Uterus (tissue), 2 donors: ENCODE measurements around the gene ZNF629.

Experiments used
- POLR2A ChIP-seq, 2 donors: fragments of 450-650 bp; IDR thresholded peaks; one replicate each; pipeline ENCODE4 v1.6.1; 2016; ENCODE audit warnings: antibody characterized with exemption in 2 of 2, mild to moderate bottlenecking in 1 of 2, moderate library complexity in 1 of 2
- TF ChIP-seq, protein P1 (sequence below), 4 experiments: fragments of 200-600 bp in 2 of 4; fragments of 450-650 bp in 2 of 4; sonication (generic) in 2 of 4; IDR thresholded peaks; one replicate each; pipeline ENCODE4 v1.5.1; 2016 to 2019; ENCODE audit warnings: antibody characterized with exemption in 4 of 4, mild to moderate bottlenecking in 2 of 4, moderate library complexity in 1 of 4

DNA sequence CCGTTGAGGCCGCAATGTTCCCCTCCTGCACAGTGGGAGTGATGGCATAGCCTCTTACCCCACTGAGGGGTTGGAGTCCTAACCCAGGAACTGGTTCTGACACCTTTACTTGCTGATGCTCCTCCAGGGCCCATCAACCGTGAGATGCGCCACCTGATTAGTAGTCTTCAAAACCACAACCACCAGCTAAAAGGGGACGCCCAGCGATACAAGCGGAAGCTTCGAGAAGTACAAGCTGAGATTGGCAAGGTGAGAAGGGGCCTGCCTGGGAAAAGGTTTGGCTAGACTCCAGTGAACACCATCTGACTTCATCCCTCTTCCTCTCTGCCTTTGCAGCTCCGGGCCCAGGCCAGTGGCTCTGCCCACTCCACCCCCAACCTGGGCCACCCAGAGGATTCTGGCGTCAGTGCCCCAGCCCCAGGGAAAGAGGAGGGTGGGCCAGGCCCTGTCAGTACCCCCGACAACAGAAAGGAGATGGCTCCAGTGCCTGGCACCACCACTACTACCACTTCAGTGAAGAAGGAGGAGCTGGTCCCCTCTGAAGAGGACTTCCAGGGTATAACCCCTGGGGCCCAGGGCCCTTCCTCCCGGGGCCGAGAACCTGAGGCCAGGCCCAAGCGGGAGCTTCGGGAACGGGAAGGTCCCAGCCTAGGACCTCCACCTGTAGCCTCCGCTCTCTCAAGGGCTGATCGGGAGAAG, 19.1 kb downstream of the ZNF629 start:
- TF ChIP-seq, protein P1, sequence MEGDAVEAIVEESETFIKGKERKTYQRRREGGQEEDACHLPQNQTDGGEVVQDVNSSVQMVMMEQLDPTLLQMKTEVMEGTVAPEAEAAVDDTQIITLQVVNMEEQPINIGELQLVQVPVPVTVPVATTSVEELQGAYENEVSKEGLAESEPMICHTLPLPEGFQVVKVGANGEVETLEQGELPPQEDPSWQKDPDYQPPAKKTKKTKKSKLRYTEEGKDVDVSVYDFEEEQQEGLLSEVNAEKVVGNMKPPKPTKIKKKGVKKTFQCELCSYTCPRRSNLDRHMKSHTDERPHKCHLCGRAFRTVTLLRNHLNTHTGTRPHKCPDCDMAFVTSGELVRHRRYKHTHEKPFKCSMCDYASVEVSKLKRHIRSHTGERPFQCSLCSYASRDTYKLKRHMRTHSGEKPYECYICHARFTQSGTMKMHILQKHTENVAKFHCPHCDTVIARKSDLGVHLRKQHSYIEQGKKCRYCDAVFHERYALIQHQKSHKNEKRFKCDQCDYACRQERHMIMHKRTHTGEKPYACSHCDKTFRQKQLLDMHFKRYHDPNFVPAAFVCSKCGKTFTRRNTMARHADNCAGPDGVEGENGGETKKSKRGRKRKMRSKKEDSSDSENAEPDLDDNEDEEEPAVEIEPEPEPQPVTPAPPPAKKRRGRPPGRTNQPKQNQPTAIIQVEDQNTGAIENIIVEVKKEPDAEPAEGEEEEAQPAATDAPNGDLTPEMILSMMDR (IDR thresholded peaks at IDR 0.05), result no peak
- no peak for TF ChIP-seq POLR2A (IDR thresholded peaks at IDR 0.05)
